OCI-LY1 (cell line): ENCODE measurements around the gene TESPA1.
A peak's percentile ranks its signal among the peaks of the same experiment; 100 is the strongest.

Source experiments
- H2AFZ ChIP-seq: fragments of 200-600 bp; sonication (generic), shearing (Covaris generic); 2 replicates; pipeline ENCODE4 v1.6.0; 2014; ENCODE audit warnings: antibody characterized with exemption, mild to moderate bottlenecking, low read length
- H3F3A ChIP-seq: fragments of 200-600 bp; sonication (generic), shearing (Covaris generic); 2 replicates; pipeline ENCODE4 v1.6.0; 2014; ENCODE audit warnings: mild to moderate bottlenecking, antibody characterized with exemption, low read length, moderate library complexity; ENCODE audit not compliant: insufficient read depth
- H3K27ac ChIP-seq: fragments of 200-600 bp; sonication (generic); 2 replicates; pipeline ENCODE4 v1.5.1; 2014; ENCODE audit warnings: low read length, mixed run types, mild to moderate bottlenecking, low read depth; ENCODE audit not compliant: poor library complexity, severe bottlenecking
- H3K27me3 ChIP-seq: fragments of 200-600 bp; sonication (generic); 2 replicates; pipeline ENCODE4 v1.6.0; 2014; ENCODE audit warnings: antibody characterized with exemption, mild to moderate bottlenecking, low read length, moderate library complexity; ENCODE audit not compliant: insufficient read depth
- H3K36me3 ChIP-seq: fragments of 200-600 bp; sonication (generic); 2 replicates; pipeline ENCODE4 v1.6.1; 2014; ENCODE audit warnings: mild to moderate bottlenecking, antibody characterized with exemption, low read length, moderate library complexity, mixed read lengths; ENCODE audit not compliant: insufficient read depth
- H3K4me1 ChIP-seq: fragments of 200-600 bp; sonication (generic); 2 replicates; pipeline ENCODE4 v1.5.1; 2014; ENCODE audit warnings: mild to moderate bottlenecking, low read length, moderate library complexity; ENCODE audit not compliant: insufficient read depth, severe bottlenecking
- H3K4me2 ChIP-seq: fragments of 200-600 bp; sonication (generic), shearing (Covaris generic); 2 replicates; pipeline ENCODE4 v1.6.1; 2014; ENCODE audit warnings: low read length
- H3K4me3 ChIP-seq: fragments of 200-600 bp; sonication (generic); 2 replicates; pipeline ENCODE4 v1.5.1; 2014; ENCODE audit warnings: low read length, low read depth, mild to moderate bottlenecking, mixed read lengths; ENCODE audit not compliant: poor library complexity, severe bottlenecking
- H3K79me2 ChIP-seq: fragments of 200-600 bp; shearing (Covaris generic); 2 replicates; pipeline ENCODE4 v1.6.1; 2016; ENCODE audit warnings: mixed run types, low read length, mixed read lengths; ENCODE audit not compliant: insufficient read depth
- H3K9ac ChIP-seq: fragments of 200-600 bp; sonication (generic), shearing (Covaris generic); 2 replicates; pipeline ENCODE4 v1.6.1; 2014; ENCODE audit warnings: mild to moderate bottlenecking, low read length, mixed read lengths
- H3K9me2 ChIP-seq: fragments of 200-600 bp; sonication (generic), shearing (Covaris generic); 2 replicates; pipeline ENCODE4 v1.6.1; 2014; ENCODE audit warnings: low read depth, mild to moderate bottlenecking, low read length, mixed read lengths
- H3K9me3 ChIP-seq: fragments of 200-600 bp; shearing (Covaris generic); 2 replicates; pipeline ENCODE4 v1.6.1; 2014; ENCODE audit warnings: low read length, mixed read lengths
- H4K20me1 ChIP-seq: fragments of 200-600 bp; sonication (generic), shearing (Covaris generic); 2 replicates; pipeline ENCODE4 v1.6.0; 2016; ENCODE audit warnings: mild to moderate bottlenecking, low read length; ENCODE audit not compliant: insufficient read depth
- CTCF ChIP-seq: fragments of 200-600 bp; sonication (generic), shearing (Covaris generic); IDR thresholded peaks from 2 replicates; pipeline ENCODE4 v1.5.1; 2017; ENCODE audit warnings: mild to moderate bottlenecking, antibody characterized with exemption, low read length, moderate library complexity, mixed read lengths
- EZH2 ChIP-seq: fragments of 200-600 bp; sonication (generic), shearing (Covaris generic); IDR thresholded peaks from 2 replicates; pipeline ENCODE4 v1.8.0; 2017; ENCODE audit warnings: borderline replicate concordance, mixed run types, mild to moderate bottlenecking, antibody characterized with exemption, low read length, moderate library complexity, mixed read lengths

TESPA1 gene

GRCh38 chr12:54983536-54984101 is 943 bp downstream of the TESPA1 start:
- Histone ChIP-seq H3K4me3 (peak overlapping the region; percentile 73), H3K36me3 (peaks cover 44% of the 10 kb centered on the region), H3F3A (peaks cover 6% of the 10 kb centered on the region; the same call in 1 of the 2 replicates), H3K9ac (peak overlapping the region; percentile 85), H3K27ac (peak overlapping the region; percentile 89), H3K79me2 (peaks cover 20% of the 10 kb centered on the region), H4K20me1 (no peaks in the 10 kb centered on the region), H3K9me2 (no peaks in the 10 kb centered on the region), H3K9me3 (no peaks in the 10 kb centered on the region), H3K4me2 (peak overlapping the region; percentile 74), H2AFZ (no peak overlapping the region), H3K27me3 (no peaks in the 10 kb centered on the region), H3K4me1 (peaks cover 69% of the 10 kb centered on the region)
- no peak for TF ChIP-seq EZH2
- no peak for TF ChIP-seq CTCF

GRCh38 chr12:54981796-54982195 is 2.8 kb downstream of the TESPA1 start:
- no peak overlapping the region for H3K4me3 ChIP-seq
- H3K9me2 ChIP-seq: no peaks in the 10 kb centered on the region
- H3F3A ChIP-seq: no peaks in the 10 kb centered on the region
- H3K9me3 ChIP-seq: no peaks in the 10 kb centered on the region
- TF ChIP-seq CTCF (no peak), EZH2 (no peak)
- no peaks in the 10 kb centered on the region for H4K20me1 ChIP-seq
- H3K36me3 ChIP-seq: peaks cover 57% of the 10 kb centered on the region
- H3K27me3 ChIP-seq: no peaks in the 10 kb centered on the region
- peak overlapping the region; percentile 74; the same call in 1 of the 2 replicates for H3K4me2 ChIP-seq
- H3K27ac ChIP-seq: no peak overlapping the region
- H3K9ac ChIP-seq: no peak overlapping the region
- H3K4me1 ChIP-seq: peaks cover 52% of the 10 kb centered on the region
- H2AFZ ChIP-seq: no peak overlapping the region
- peaks cover 20% of the 10 kb centered on the region for H3K79me2 ChIP-seq

GRCh38 chr12:54980341-54980740 is 4.2 kb downstream of the TESPA1 start:
- H3K79me2 ChIP-seq: peaks cover 13% of the 10 kb centered on the region
- H3K27me3 ChIP-seq: no peaks in the 10 kb centered on the region

More at GRCh38 chr12:54980341-54980740, 4.2 kb downstream of the TESPA1 start:
- Histone ChIP-seq H3K9me2 (no peaks in the 10 kb centered on the region), H3K9me3 (no peaks in the 10 kb centered on the region), H3K4me1 (peaks cover 42% of the 10 kb centered on the region), H3K36me3 (peaks cover 67% of the 10 kb centered on the region), H3K9ac (no peak overlapping the region), H4K20me1 (no peaks in the 10 kb centered on the region), H3K27ac (no peak overlapping the region), H3K4me2 (no peak overlapping the region), H2AFZ (no peak overlapping the region), H3F3A (no peaks in the 10 kb centered on the region), H3K4me3 (no peak overlapping the region)
- TF ChIP-seq EZH2 (no peak), CTCF (no peak)
